Upper lobe of right lung (tissue), 1 donor: ENCODE data around the gene ITGAE. TPM values are rescaled to one million over a fixed set of nuclear protein-coding genes. Genes with fewer than 3 reads are reported as not detected.

Experiments
- ATAC-seq: fragments of 200-7000 bp; cut with Tn5 transposase; one replicate; pipeline ENCODE4 v1.9.1; 2020; ENCODE audit warnings: mild to moderate bottlenecking, moderate library complexity
- DNase-seq: peaks from one replicate; pipeline ENCODE4 v3.0.0-alpha.2; 2020
- H3K27ac ChIP-seq: fragments of 200-600 bp; one replicate; pipeline ENCODE4 v1.8.0; 2022
- H3K27me3 ChIP-seq: fragments of 200-600 bp; one replicate; pipeline ENCODE4 v1.8.0; 2022; ENCODE audit warnings: mild to moderate bottlenecking
- H3K36me3 ChIP-seq: fragments of 200-600 bp; one replicate; pipeline ENCODE4 v1.8.0; 2022
- H3K4me1 ChIP-seq: fragments of 200-600 bp; one replicate; pipeline ENCODE4 v1.8.0; 2022
- H3K4me3 ChIP-seq: fragments of 200-600 bp; one replicate; pipeline ENCODE4 v1.8.0; 2022; ENCODE audit warnings: mild to moderate bottlenecking
- H3K9me3 ChIP-seq: fragments of 200-600 bp; one replicate; pipeline ENCODE4 v1.8.0; 2022
- CTCF ChIP-seq: fragments of 200-600 bp; IDR thresholded peaks from one replicate; pipeline ENCODE4 v1.8.0; 2022; ENCODE audit warnings: antibody characterized with exemption
- intact Hi-C: fragments of 100-400 bp; cut with DNase I; formaldehyde crosslinking; loops from one replicate; pipeline ENCODE4 v1.11.0; 2022
- total RNA-seq: library from RNA; stranded (reverse); fragmentation: NEBNext Ultra II Directional; extraction: Animal tissue kit (Norgen Biotek cat#: 25700); gene quantifications from one replicate; pipeline ENCODE4 v1.2.1, GENCODE V29; 2021
- donor health status: DM: no; HTN: yes; CAD: no; lungs with severe emphysema.

Gene ITGAE
- total RNA-seq, 1 donor from 2014 or later = 24.2 TPM

GRCh38 chr17:3809135-3809534 is 8.1 kb upstream of the ITGAE start:
- ATAC-seq = no peak
- Histone ChIP-seq H3K4me1 (no peaks in the 10 kb centered on the region), H3K9me3 (no peaks in the 10 kb centered on the region), H3K4me3 (no peak overlapping the region), H3K36me3 (peaks cover 79% of the 10 kb centered on the region), H3K27me3 (no peaks in the 10 kb centered on the region), H3K27ac (no peak overlapping the region)
- intact Hi-C loops = no loop called here
- DNase-seq = no peak
- TF ChIP-seq CTCF = no peak

DNA sequence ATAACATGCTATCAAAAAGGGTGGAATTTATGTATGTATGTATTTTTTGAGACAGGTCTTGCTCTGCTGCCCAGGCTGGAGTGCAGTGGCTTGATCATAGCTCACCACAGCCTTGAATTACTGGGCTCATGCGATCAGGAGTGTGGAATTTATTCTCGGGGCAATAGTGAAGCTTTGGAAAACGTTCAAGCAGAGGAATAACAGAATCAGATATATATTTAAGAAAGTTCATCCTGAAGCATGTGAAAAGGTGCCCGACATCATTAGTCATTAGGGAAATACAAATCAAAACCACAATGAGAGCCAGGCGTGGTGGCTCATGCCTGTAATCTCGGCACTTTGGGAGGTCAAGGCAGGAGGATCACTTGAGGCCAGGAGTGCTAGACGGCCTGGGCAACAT is 7.7 kb upstream of the ITGAE start:
- Histone ChIP-seq H3K4me1 (peaks cover under 1% of the 10 kb centered on the region), H3K9me3 (no peaks in the 10 kb centered on the region), H3K4me3 (no peak overlapping the region), H3K27me3 (no peaks in the 10 kb centered on the region), H3K27ac (no peak overlapping the region), H3K36me3 (peaks cover 75% of the 10 kb centered on the region)
- ATAC-seq = no peak
- DNase-seq = no peak
- intact Hi-C loops = no loop called here
- no peak for TF ChIP-seq CTCF

- DNase-seq (no peak), ATAC-seq (no peak)
- no peak overlapping the region for H3K4me3 ChIP-seq
- no peaks in the 10 kb centered on the region for H3K9me3 ChIP-seq
- intact Hi-C loops = no loop called here
- H3K36me3 ChIP-seq = peaks cover 44% of the 10 kb centered on the region
- no peaks in the 10 kb centered on the region for H3K27me3 ChIP-seq
- H3K27ac ChIP-seq = no peak overlapping the region
- no peak for TF ChIP-seq CTCF
- H3K4me1 ChIP-seq = peaks cover 15% of the 10 kb centered on the region
Observed at GRCh38 chr17:3805581-3805980, 4.6 kb upstream of the ITGAE start.

GRCh38 chr17:3804503-3804931 is 3.5 kb upstream of the ITGAE start:
- intact Hi-C loops = no loop called here
- Histone ChIP-seq H3K4me3 (no peak overlapping the region), H3K9me3 (no peaks in the 10 kb centered on the region), H3K27me3 (no peaks in the 10 kb centered on the region), H3K27ac (no peak overlapping the region), H3K36me3 (peaks cover 33% of the 10 kb centered on the region), H3K4me1 (peaks cover 15% of the 10 kb centered on the region)
- DNase-seq (no peak), ATAC-seq (no peak)
- TF ChIP-seq CTCF = no peak

GRCh38 chr17:3803308-3803640 is 2.3 kb upstream of the ITGAE start:
- peak overlapping the region; percentile 75 for H3K27ac ChIP-seq
- DNase-seq = no peak
- H3K4me3 ChIP-seq = peak overlapping the region; percentile 23
- TF ChIP-seq CTCF = no peak
- H3K4me1 ChIP-seq = peaks cover 20% of the 10 kb centered on the region
- H3K36me3 ChIP-seq = peaks cover 21% of the 10 kb centered on the region
- ATAC-seq = peak; percentile 34
- intact Hi-C loops = no loop called here
- no peaks in the 10 kb centered on the region for H3K27me3 ChIP-seq
- H3K9me3 ChIP-seq = no peaks in the 10 kb centered on the region
